ENCODE data around the gene NXN. TPM values are rescaled to one million over a fixed set of nuclear protein-coding genes. Genes with fewer than 3 reads are reported as not detected.
"Not testable (repeated sequence)": the region's sequence is repeated elsewhere in the genome, so short reads cannot be mapped to it uniquely, and the experiment has no call there.

Gene NXN
- total RNA-seq, 1 donor from 2014 or later = 78.3 TPM

DNA sequence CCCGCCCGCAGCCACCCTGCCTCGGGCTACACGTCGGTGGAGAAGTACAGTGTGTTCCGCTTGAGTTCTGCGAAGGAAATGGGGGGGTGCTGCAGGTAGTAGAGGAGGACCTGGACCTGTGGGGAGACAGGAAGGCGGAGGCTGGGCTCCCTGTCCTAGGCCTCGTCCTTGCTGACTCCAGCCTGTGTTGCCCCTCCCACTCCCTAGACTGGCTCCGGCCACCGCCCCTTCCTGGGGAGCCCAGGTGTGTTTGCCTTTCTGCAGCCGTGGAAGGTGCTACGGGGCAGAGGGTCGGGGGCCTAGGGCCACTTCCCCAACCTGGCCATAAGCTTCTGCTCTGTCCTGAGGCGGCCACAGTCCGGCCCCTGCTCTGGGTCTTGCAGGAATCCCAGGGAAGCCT lies 26.5 kb upstream of the NXN start:
- no peak for DNase-seq (ENCODE audit: low spot score)

DNA sequence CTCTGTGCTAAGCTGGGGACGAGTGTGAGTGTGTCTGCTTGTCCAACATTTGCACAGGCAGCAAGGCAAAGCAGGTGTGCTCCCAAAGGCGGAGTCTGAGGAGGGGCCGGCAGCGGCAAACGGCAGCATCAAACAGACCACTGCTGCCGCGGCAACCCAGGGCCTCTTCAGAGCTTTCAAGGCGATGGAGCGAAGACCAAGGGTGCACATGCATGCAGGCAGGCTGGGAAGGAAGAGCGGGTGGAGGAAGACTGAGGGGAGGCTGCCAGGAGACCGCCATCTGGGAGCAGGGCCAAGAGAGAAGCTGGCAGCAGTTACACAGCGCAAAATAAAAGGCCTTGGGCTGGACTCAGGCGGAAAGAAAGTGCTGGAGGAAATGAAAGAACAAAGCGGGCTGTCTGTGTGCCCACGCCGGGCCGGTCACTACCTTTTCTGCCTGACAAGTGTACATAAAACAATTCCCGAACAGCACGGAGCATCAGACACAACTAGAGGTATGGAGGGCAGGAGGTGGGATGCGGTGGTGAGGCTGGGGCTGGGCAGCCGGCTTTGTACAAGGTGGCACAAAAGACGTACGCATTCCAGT lies 25.9 kb upstream of the NXN start:
- peak; percentile 78 for DNase-seq (ENCODE audit: low spot score)

DNA sequence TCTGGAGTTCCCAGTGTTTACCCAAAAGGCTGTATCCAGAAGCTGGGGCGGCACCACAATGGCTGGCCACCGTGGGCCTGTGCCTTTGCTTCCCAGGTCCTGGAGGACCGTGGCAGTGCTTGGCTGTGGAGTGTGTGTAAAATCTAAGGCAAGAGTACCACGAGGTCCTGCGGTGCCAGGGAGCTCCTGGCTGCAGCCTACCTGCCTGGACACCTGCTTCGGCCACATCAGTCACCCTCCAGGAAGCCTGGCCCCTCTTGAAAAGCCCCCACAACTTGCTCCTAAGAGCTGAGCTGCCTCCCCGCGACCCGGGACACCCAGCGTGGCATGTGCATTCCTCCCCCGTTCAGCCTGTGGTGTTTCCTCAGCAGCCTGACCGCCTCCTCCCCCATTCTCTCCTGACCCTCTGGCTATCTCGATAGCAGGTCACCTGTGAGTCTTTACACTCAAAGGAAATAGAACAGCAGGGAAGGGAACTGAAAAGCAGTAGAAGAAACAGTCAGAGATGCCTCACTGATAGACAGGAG lies 25.3 kb upstream of the NXN start:
- no peak for DNase-seq (ENCODE audit: low spot score)

DNA sequence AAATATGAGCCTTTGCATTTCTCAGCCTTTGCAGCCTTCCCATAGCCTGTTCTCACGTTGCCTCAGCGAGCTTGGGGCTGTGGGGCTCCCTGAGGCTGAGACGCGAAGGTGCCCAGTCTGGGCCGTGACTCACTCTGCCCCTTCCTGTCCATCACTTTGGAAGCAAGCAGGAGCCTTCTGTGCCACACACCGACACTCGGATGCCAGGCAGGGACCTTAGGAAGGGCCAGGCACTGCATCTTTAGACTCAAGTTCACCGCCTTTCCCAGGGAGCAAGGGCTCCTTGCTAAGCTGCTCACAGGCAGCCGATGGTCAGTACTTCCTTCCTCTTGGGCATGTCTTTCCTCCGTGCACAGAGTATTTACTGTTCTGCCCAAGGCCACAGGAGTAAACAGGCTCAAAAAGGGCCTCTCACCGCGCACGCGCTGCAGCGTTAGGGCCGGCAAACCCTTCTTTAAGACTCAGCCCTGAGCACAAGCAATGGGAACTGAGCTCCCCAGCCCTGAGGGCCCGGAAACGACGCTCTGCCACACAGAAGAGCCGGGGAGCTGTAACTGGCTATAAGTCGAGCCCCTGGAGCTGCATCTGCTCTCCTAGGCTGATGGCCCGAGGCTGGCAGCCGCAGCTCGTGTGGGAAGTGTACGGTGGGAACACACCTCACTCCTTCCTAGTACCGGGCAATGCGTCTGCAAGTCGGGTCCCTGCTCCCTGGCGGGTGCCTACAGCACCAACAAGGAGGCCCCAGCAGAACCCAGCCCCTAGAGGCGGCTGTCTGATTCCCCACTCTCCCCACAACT lies 24.6 kb upstream of the NXN start:
- no peak for DNase-seq (ENCODE audit: low spot score)

DNA sequence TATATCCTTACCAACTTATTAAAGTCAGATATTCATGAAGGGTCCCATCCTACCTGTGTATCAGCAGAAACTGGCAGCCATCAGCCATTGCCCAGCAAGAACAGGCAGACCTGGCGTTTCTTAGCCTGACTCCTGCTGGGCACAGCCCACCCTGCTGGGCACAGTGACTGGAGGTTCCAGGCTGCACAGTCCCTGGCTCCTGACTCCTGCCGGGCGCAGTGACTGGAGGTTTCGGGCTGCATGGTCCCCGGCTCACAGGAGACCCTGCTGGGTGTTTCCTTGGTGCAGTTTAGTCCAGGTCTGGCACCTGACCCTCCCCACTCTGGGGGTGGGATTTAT lies 24.0 kb upstream of the NXN start:
- DNase-seq (ENCODE audit: low spot score) = no peak

DNA sequence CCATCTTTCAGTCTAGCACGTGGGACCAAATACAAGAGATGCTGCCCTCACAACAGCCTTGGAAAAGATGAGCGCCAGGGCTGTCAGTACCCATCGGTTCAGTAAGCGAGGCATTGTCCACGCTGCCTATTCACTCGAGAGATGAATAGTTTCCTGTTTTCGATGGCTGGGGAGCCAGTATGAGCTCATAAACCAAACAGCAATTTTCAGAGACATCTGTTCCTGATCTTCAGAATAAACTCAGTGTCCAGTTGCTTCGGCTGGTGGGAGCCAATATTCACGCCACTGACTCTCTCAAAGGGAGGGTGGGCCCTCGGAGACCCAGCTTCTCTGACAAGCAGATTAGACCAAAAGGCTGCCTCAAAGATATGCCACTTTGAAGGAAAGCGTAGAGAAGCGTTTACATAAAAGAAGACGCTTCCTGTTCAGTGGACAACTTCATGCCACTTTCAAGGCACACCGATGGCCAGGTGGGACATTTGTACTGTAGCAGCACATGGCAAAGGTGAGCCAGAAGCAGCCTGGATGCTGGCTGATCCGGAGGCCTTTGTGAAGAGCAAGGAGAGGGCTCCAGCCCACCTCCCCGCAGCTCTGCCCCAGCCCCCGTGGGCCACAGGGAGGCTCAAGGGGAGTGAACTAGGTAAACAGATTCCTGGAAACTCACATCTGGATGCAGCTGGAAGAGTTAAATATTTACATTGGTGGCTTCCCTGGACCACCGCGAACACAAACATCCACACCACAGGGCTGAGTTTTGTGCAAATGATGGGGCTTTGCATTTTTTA lies 23.4 kb upstream of the NXN start:
- DNase-seq (ENCODE audit: low spot score) = no peak

DNA sequence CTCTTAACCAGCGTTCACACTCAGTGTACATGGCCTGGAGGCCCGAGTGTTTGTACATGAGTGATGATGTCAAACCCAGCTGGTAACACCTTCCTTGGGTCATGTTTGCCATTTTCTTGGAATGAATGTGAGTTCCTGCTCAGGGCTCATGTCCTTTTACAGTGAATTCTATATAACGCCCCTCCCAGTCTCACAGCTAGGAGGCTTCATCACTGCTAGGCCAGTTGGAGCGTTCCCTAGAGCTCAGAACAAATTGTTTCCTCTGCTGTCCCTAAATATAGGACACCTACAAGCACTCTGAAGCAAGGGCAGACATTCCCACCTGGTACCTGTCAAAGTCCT lies 22.8 kb upstream of the NXN start:
- no peak for DNase-seq (ENCODE audit: low spot score)

DNA sequence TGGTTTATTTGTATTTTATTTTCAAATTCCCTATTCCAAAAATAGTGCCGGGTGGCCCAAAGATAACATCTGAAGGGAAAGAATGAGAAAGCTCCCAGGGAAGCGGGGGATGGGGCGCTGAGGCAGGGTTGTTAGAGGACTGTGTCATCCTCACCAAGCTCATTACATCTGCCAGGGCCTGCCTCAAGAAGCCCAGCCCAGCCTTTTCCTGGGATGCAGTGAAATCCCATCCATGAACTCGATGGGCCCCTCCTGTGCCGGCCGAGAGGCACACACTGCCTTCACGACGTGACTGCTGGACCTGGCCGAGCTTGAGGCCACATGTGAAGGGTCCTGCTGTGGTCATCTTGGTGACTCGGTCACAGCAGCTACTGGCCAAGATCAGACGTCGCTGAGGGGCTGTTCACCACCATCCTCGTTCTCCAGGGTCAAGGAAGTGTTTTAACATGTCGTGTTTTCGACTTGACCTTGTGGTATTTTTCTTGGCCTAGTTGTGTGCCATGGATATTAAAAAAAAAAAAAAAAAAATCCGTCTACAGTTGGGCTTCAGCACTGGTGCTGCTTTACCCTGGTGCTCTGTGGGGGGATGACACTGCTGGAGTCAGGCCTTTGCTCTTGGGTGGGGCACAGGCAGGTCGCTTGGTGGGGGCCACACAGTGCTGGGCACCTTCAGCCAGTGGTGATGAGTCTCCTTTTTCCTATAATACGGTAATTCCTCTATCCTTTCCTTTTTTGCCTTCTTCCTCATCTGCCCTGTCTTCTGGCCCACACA lies 22.2 kb upstream of the NXN start:
- DNase-seq (ENCODE audit: low spot score) = no peak

DNA sequence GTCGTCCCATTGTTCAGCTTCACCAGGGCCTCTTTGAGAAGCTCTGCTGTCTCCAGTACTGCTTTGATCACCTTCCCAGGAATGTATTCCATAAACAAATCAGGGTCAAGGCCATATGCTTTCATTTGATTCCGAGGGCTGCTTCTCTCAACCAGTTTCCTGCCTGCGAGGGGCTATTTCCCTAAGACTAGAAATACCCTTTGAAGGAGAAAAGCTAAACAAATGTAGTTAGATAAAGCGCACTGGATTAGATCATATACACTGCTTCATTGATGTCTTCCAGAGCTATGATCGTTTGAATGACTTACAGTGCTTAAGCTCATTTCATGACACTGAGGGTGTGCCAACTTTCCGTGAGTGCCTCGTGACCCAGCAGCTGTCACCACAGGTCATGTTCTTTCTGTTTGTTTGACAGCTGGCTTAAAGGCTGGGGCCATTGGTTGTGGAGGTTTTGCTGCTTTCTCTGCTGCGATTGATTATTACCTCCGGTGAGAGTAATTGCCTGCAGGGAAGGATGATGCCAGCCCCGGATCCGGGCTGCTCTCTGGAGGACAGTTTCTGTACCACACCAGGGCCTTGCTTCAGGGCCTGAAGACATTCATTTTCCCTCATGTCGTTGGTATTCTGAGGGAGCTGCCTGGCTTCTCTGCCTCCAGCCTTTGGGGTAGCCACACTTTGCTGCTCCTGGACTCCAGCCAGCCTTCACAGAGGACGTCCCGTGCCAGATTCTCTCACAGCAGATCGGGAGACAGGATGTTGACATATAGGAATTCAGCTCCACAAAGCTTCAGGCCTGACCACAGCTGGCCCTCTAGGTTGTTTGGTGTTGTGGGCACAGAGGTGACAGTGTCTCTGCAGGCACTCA lies 21.3 kb upstream of the NXN start:
- no peak for DNase-seq (ENCODE audit: low spot score)

DNA sequence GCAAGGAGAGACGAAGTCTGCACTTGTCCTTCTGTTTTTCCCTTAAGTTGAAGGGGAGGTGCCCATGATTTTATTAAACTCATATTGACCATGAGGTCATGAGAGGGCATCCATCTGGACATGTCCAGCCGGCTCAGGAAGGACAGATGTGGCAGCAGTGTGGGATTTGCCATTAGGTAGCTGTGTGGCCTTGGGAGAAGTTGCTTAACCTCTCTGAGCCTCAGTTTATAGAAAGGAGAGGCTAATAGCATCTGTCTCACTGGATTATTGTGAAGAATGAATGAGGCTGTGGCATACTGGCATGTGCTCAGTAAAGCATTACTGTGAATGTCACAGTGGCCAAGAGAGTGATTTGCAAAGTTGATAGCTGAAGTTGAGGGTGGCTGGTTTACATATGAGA lies 18.5 kb upstream of the NXN start:
- no peak for DNase-seq (ENCODE audit: low spot score)

DNA sequence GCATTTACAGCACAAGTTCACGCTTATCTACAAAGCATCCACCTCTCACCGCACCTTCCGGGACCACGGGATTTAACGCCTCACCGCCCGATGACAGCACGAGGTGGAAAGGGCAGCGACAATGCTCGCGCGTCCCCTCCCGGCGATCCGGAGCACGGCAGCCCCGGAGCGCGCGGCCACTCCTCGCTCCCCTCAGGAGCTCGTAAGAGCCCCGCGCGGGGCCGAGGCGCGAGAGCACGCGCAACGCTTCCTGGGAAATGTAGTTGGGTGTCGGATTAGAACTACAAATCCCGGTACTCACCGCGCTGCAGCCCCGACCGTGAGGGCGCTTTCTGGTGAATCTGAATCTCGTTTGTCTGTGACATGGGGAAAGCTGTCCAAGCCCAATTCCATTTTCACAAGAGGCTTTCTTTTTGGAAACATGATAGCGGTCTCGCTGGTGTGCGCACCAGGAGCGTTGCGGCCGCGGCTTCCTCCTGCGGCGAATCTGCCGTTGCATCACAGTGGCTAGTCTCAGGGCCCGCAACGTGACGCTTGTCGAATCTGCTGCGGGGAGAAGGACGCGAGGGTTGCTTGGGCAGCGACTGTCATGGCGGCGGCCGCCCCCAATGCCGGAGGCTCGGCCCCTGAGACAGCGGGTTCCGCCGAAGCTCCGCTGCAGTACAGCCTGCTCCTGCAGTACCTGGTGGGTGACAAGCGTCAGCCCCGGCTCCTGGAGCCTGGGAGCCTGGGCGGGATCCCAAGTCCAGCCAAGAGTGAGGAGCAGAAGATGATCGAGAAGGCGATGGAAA lies 17.2 kb upstream of the NXN start, which contains the start of gene TIMM22:
TSS of gene TIMM22 (plus strand) at position 576 of the 791 bp plus-strand sequence. CDS start at position 590, 14 bp downstream.
- DNase-seq (ENCODE audit: low spot score) = peak; percentile 91

DNA sequence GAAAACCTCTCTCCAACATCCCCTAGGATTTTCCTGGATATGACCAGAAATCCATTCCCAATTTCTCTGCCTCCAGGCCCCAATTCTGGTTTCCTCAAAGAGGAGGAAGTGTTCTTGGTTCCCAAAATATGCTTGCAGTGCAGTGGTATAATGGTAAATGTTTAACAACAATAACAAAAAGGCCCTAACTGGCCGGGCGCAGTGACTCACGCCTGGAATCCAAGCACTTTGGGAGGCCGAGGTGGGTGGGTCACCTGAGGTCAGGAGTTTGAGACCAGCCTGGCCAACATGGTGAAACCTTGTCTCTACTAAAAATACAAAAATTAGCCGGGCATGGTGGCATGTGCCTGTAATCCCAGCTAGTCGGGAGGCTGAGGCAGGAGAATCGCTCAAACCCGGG lies 15.7 kb upstream of the NXN start:
- not testable (repeated sequence) for DNase-seq (ENCODE audit: low spot score)

DNA sequence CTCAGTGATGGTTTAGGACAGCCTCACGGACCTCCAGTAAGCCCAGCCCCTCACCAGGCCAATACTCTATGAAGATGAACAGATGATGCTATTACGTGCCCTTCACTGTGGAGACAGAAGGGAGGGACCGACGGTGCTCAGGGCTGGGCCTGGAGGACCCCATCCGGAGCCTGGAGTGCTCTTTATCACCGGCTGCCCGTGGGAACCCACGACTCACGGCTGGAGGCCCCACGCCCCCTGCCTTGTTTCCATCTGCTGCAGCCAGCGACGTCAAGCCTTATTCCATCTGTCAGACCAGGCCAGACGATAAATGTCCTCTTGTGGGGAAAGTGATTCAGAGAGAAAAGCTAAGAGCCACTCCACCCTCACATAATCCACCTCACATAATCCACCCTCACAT lies 13.4 kb upstream of the NXN start:
- no peak for DNase-seq (ENCODE audit: low spot score)

DNA sequence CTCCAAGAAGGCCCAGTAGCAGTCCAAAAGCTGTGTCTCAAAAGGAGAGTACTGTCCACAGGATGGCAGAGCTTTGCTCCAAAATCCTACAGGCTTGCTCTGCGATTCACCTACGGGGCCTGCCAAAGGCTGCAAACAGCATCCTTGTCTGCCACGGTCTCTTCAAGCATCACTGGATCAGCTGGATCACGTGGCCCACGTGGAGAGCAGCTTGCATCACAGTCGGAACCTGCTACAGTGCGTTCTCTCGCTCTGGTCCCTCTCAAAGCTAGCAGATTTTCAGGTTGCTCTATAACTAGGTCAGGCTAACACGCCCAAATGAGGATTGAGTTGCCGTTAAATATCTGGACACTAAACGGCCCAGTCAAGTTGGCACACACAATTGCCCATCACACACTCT lies 9.0 kb upstream of the NXN start:
- DNase-seq (ENCODE audit: low spot score) = no peak

DNA sequence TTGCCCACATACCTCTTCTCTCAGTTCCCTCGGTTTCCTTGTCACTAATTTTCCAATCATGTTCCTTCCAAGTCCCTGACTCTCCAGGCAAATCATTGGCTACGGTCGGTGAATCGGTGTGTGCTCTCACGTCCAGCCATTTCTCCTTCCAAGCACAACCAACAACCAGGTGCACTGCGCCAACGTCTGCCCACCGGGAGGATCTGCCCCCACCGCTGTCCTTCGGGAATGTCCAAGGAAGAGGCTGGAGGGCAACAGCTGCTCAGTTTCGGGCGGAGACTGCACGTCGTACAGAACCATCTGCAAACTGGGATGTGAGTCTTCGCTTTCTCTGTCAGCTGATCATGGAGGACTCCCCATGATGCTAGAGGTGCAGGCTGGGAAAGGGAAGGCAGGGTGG lies 8.4 kb upstream of the NXN start:
- no peak for DNase-seq (ENCODE audit: low spot score)

DNA sequence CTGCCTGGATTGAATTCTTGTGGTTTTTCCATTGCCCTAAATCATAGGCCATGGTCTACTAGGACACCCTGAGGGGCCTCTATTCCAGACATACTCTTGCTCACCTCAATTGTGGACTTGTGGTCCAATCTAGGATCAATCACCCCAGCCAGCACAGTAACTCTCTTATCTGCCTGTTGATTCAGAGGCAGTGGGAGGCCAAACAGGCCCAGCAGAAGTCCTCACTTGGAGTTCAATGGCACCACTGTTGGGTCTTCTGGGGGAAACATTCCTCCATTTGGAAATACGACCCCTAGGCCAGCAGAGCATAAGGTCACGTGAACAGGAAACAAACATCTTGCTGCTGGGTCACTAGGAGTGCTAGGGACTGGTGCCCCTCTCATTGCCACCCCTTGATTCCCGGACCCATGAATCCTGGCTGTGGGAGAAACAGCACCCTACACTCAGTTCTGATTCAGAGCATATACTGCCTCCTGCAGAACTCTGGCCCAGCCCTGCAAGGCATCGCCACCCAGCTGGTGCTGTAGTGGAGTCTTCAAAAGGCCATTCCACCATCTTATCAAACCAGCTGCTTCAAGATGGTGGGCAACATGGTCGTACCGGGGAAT lies 6.8 kb upstream of the NXN start:
- no peak for DNase-seq (ENCODE audit: low spot score)

DNA sequence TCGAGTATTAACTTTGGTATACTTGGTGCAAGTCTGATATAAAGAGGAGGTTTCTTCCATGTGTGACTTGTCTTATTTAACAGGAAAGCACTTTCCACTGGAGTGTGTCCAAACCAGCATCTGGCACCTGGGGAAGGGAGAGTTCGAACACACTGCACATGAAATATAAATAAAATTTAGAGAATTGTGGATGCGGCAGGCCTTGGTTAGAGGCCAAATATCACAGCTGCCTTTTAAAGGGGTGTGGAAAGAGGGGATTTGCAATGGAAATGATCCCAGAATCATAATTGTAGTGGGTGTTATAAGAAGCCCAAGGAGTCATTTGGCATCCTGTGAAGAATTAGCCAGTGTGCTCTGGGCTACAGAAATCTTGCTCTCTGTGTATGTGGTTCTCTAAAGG lies 4.3 kb upstream of the NXN start:
- no peak for DNase-seq (ENCODE audit: low spot score)

DNA sequence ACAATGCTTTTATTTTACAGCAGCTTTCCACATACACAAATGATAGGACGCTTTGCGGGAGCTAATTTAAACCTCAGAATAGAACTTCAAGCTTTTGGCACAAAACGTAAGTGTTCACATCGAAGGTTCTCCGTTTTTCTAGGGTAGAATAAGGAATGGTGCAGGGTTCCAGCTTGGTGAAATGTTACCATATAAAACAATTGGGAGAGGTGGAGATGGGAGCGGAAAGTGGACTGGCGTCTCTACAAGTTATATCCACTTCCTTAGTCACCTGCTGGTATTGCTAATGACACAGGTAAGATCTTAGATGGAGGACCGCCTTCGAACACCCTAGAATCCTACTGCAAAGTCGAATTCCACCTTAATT lies 1.7 kb upstream of the NXN start:
- no peak for DNase-seq (ENCODE audit: low spot score)

DNA sequence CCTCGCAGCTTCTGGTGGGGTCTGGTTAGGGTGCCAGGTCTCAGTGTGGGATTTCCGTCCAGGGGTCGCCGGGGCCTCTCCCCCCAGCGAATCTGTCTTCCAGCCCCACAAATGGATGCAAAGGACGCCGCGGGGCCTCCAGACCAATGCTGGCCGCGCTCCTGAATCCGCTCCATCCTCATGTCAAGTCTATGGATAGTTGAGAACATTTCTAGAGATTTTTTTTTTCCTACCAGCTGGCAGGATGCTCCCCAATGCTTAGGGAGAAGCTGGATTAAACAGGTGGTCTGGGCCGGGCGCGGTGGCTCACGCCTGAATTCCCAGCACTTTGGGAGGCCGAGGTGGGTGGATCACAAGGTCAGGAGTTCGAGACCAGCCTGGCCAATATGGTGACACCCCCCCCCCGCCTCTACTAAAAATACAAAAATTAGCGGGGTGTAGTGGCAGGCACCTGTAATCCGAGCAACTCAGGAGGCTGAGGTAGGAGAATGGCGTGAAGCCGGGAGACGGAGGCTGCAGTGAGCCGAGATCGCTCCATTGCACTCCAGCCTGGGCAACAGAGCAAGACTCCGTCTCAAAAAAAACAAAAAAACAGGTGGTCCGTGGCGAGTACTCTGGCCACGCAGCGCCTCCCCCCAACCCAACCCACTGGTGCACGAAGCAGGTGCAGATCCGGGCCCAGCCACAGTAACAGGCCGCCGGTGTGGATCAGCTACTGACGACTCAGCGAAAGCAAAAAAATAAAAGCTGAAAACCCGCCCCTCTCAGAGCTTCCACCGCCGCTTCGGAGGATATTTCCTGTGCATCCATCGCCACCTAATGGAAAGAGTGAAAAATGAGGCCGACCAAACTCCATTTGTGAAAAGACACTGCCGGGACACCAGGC lies 1.1 kb upstream of the NXN start:
- peak; percentile 88 for DNase-seq (ENCODE audit: low spot score)

All from ureter (tissue), 1 donor.